GM23248 (cell line): ENCODE data around the gene TMEM192.

Experiments
- EZH2 ChIP-seq: fragments of 200-600 bp; sonication (generic); IDR thresholded peaks from 2 replicates; pipeline ENCODE4 v1.6.1; 2018; ENCODE audit warnings: antibody characterized with exemption, mild to moderate bottlenecking; ENCODE audit not compliant: insufficient read depth, poor library complexity, severe bottlenecking
- EZH2phosphoT487 ChIP-seq: fragments of 200-600 bp; sonication (generic); IDR thresholded peaks from 2 replicates; pipeline ENCODE4 v1.6.1; 2018; ENCODE audit warnings: antibody characterized with exemption, moderate library complexity, mild to moderate bottlenecking, low read depth; ENCODE audit not compliant: insufficient read depth

- TF ChIP-seq EZH2phosphoT487 = no peak
- TF ChIP-seq EZH2 = no peak
Observed at GRCh38 chr4:165094873-165095272, 17.8 kb downstream of the TMEM192 start.
